Cardiac muscle cell (in vitro differentiated cells and primary cell): ENCODE results near the gene CDK5RAP2. TPM values are rescaled to one million over a fixed set of nuclear protein-coding genes. Genes with fewer than 3 reads are reported as not detected.

Experiments used
- DNase-seq, 2 donors: peaks; one replicate each; pipeline versions ENCODE4 v3.0.0 to v3.0.0-alpha.2; 2010 to 2017; ENCODE audit warnings: low read depth in 1 of 2, low spot score in 1 of 2
- H3K27ac ChIP-seq: fragments of 200-600 bp; sonication (generic); 2 replicates; pipeline ENCODE4 v1.5.1; 2016
- H3K27me3 ChIP-seq: fragments of 200-600 bp; sonication (generic); 2 replicates; pipeline ENCODE4 v1.6.0; 2016; ENCODE audit warnings: control low read depth
- H3K36me3 ChIP-seq: fragments of 200-600 bp; sonication (generic); 2 replicates; pipeline ENCODE4 v1.5.1; 2016; ENCODE audit warnings: control low read depth
- H3K4me1 ChIP-seq: fragments of 200-600 bp; sonication (generic); 2 replicates; pipeline ENCODE4 v1.8.1; 2017; ENCODE audit warnings: low read depth, mild to moderate bottlenecking, mixed run types
- H3K4me3 ChIP-seq: fragments of 200-600 bp; sonication (generic); 2 replicates; pipeline ENCODE4 v1.5.1; 2016; ENCODE audit warnings: mild to moderate bottlenecking
- H3K9me3 ChIP-seq: fragments of 200-600 bp; sonication (generic); 2 replicates; pipeline ENCODE4 v1.5.1; 2017; ENCODE audit warnings: low read depth, mild to moderate bottlenecking, control low read depth
- polyA plus RNA-seq: library from polyadenylated mRNA; unstranded; fragments of >200 nt; fragmentation: Nextera tagmentation; extraction: Ambion mirVana; gene quantifications from 2 replicates; pipeline ENCODE4 v1.2.1, GENCODE V29; 2016
- total RNA-seq: library from RNA; depleted of rRNA; stranded (reverse); fragments of >200 nt; gene quantifications from 2 replicates; pipeline ENCODE4 v1.2.3, GENCODE V29; 2016
- TF ChIP-seq, protein P1 (sequence below): IDR thresholded peaks from 2 replicates; pipeline ENCODE4 v1.5.1; 2012; ENCODE audit warnings: low read depth, mild to moderate bottlenecking, low read length

Gene CDK5RAP2
- total and polyA plus RNA-seq, 2 experiments from 2014 or later, result 33.5 to 60.4 TPM

- DNase-seq, result no peak
- Histone ChIP-seq H3K27me3 (no peaks in the 10 kb centered on the region), H3K27ac (no peak overlapping the region), H3K4me1 (no peaks in the 10 kb centered on the region), H3K9me3 (no peaks in the 10 kb centered on the region), H3K36me3 (peaks cover 12% of the 10 kb centered on the region), H3K4me3 (no peak overlapping the region)
- TF ChIP-seq, protein P1, sequence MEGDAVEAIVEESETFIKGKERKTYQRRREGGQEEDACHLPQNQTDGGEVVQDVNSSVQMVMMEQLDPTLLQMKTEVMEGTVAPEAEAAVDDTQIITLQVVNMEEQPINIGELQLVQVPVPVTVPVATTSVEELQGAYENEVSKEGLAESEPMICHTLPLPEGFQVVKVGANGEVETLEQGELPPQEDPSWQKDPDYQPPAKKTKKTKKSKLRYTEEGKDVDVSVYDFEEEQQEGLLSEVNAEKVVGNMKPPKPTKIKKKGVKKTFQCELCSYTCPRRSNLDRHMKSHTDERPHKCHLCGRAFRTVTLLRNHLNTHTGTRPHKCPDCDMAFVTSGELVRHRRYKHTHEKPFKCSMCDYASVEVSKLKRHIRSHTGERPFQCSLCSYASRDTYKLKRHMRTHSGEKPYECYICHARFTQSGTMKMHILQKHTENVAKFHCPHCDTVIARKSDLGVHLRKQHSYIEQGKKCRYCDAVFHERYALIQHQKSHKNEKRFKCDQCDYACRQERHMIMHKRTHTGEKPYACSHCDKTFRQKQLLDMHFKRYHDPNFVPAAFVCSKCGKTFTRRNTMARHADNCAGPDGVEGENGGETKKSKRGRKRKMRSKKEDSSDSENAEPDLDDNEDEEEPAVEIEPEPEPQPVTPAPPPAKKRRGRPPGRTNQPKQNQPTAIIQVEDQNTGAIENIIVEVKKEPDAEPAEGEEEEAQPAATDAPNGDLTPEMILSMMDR, result no peak
Measured at GRCh38 chr9:120411862-120412424, 168.0 kb downstream of the CDK5RAP2 start.

- H3K27ac ChIP-seq, result no peak overlapping the region
- H3K4me3 ChIP-seq, result no peak overlapping the region
- no peaks in the 10 kb centered on the region for H3K9me3 ChIP-seq
- no peaks in the 10 kb centered on the region for H3K4me1 ChIP-seq
- peaks cover 12% of the 10 kb centered on the region for H3K36me3 ChIP-seq
- peak in 1 of 2 donors; percentile 35 for DNase-seq
- TF ChIP-seq, protein P1, result no peak
- H3K27me3 ChIP-seq, result no peaks in the 10 kb centered on the region
Measured at GRCh38 chr9:120410925-120411501, 169.0 kb downstream of the CDK5RAP2 start.

DNA sequence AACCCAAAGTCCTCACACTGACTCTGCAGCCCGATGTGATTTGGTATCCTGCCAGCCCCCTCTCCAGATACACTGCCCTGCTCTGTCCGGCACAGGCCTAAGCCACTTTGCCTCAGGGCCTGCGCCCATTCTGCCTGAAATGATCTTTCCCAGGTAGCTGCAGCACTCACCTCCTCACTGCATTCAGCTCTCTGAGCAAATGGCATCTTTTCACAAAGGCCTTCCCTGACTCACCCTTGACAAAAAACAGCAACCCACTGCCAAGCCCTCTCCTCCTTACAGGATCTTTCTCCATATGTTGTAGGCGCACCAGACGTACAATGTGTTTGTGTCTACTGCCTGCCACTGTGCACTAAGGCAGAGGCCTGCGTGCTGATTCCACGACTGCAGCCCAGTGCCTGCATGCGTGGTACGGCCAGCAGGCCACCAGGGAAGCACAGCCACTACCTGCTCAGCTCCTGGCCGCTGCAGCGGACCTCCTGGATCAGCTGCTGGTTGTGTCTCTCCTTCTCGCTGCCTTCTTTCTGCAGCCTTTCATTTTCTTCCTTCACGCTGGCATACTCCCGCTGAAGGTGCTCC, 171.2 kb downstream of the CDK5RAP2 start:
- H3K9me3 ChIP-seq, result no peaks in the 10 kb centered on the region
- no peaks in the 10 kb centered on the region for H3K27me3 ChIP-seq
- no peaks in the 10 kb centered on the region for H3K4me1 ChIP-seq
- no peak for DNase-seq
- no peak overlapping the region for H3K4me3 ChIP-seq
- H3K36me3 ChIP-seq, result peaks cover 12% of the 10 kb centered on the region
- TF ChIP-seq, protein P1, result no peak
- H3K27ac ChIP-seq, result no peak overlapping the region

GRCh38 chr9:120405860-120406259, 174.1 kb downstream of the CDK5RAP2 start:
- H3K36me3 ChIP-seq, result peaks cover 22% of the 10 kb centered on the region
- TF ChIP-seq, protein P1, result no peak

DNA sequence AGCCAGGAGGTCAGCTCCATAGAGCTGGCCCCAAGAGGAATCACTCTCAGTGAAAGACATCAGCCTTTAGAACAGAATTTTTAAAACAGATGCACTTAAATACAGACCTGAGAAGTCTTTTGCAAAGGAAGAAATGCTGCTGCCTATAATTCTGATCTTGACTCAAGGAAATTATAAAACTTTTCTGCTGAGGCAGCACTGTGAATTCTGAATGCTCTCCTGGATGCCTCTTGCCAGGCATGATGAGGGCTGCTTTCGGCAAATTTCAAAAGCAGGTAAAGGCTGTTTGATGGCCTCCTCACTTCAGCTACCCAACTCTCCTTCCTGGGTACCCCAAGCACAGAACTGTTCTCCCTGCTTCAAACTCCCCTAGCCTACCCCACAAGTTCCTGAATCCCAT, 174.8 kb downstream of the CDK5RAP2 start:
- TF ChIP-seq, protein P1, result no peak
- no peak for DNase-seq
- Histone ChIP-seq H3K4me1 (no peaks in the 10 kb centered on the region), H3K27me3 (no peaks in the 10 kb centered on the region), H3K27ac (no peak overlapping the region), H3K36me3 (peaks cover 29% of the 10 kb centered on the region), H3K9me3 (no peaks in the 10 kb centered on the region), H3K4me3 (no peak overlapping the region)

More at GRCh38 chr9:120405860-120406259, 174.1 kb downstream of the CDK5RAP2 start:
- Histone ChIP-seq H3K27ac (no peak overlapping the region), H3K4me1 (no peaks in the 10 kb centered on the region), H3K4me3 (no peak overlapping the region), H3K27me3 (no peaks in the 10 kb centered on the region), H3K9me3 (no peaks in the 10 kb centered on the region)
- no peak for DNase-seq
